Spleen (tissue), 11 donors: ENCODE results near the gene TUBGCP2. TPM values are rescaled to one million over a fixed set of nuclear protein-coding genes. Genes with fewer than 3 reads are reported as not detected.

Experiments
- DNase-seq: peaks from one replicate; pipeline ENCODE4 v3.0.0-alpha.2; 2020
- H3K27ac ChIP-seq, 8 donors: fragments of 200-600 bp; sonication (generic) in 7 of 8; 1 replicate in 4 of 8; 2 replicates in 4 of 8; pipeline versions ENCODE4 v1.5.0 to v1.8.0; 2016 to 2021; ENCODE audit warnings: inconsistent platforms in 4 of 8, mild to moderate bottlenecking in 4 of 8, moderate library complexity in 1 of 8
- H3K27me3 ChIP-seq, 7 donors: fragments of 200-600 bp; sonication (generic) in 6 of 7; replicated peaks in 1 of 7; 1 replicate in 4 of 7; 2 replicates in 3 of 7; pipeline versions ENCODE4 v1.5.0 to v1.8.0; 2016 to 2021; ENCODE audit warnings: inconsistent platforms in 3 of 7, mild to moderate bottlenecking in 1 of 7
- H3K36me3 ChIP-seq, 6 donors: fragments of 200-600 bp; sonication (generic) in 5 of 6; 1 replicate in 4 of 6; 2 replicates in 2 of 6; pipeline versions ENCODE4 v1.5.0 to v1.8.0; 2016 to 2021; ENCODE audit warnings: inconsistent platforms in 2 of 6
- H3K4me1 ChIP-seq, 6 donors: fragments of 200-600 bp; sonication (generic) in 5 of 6; 1 replicate in 3 of 6; 2 replicates in 3 of 6; pipeline versions ENCODE4 v1.5.0 to v1.8.0; 2016 to 2021; ENCODE audit warnings: inconsistent platforms in 3 of 6
- H3K4me3 ChIP-seq, 8 donors: fragments of 200-600 bp; sonication (generic) in 7 of 8; 1 replicate in 4 of 8; 2 replicates in 4 of 8; pipeline versions ENCODE4 v1.5.0 to v1.8.0; 2016 to 2021; ENCODE audit warnings: inconsistent platforms in 4 of 8, mild to moderate bottlenecking in 4 of 8, moderate library complexity in 2 of 8
- H3K9me3 ChIP-seq, 8 donors: fragments of 200-600 bp; sonication (generic) in 7 of 8; 1 replicate in 4 of 8; 2 replicates in 4 of 8; pipeline versions ENCODE4 v1.5.0 to v1.8.0; 2016 to 2021; ENCODE audit warnings: inconsistent platforms in 4 of 8
- POLR2A ChIP-seq, 3 donors: fragments of 450-650 bp; IDR thresholded peaks; one replicate each; pipeline ENCODE4 v1.5.1; 2017; ENCODE audit warnings: antibody characterized with exemption in 3 of 3, mild to moderate bottlenecking in 1 of 3
- POLR2AphosphoS5 ChIP-seq, 3 donors: sonication (generic); formaldehyde crosslinking; IDR thresholded peaks; one replicate each; pipeline ENCODE4 v1.5.1; 2017; ENCODE audit warnings: antibody characterized with exemption in 3 of 3
- WGBS, 5 donors: extraction: QIAGEN DNeasy Blood & Tissue Kit in 3 of 5; methylation state at CpG; one replicate each; pipeline versions ENCODE4 v1.1.5 to v1.1.7; 2013 to 2018; 5-methylcytosine and 5-hydroxymethylcytosine counted together
- intact Hi-C: fragments of 100-400 bp; cut with DNase I; formaldehyde crosslinking; loops from one replicate; pipeline ENCODE4 v1.15.0; 2023; ENCODE audit warnings: low total_unique reads
- microRNA-seq, 3 donors: library from miRNA; unstranded; fragments of <30 nt; microRNA quantifications; one replicate each; pipeline versions ENCODE4 to v1.1.0, GENCODE V29; 2019 to 2020
- polyA plus RNA-seq, 3 donors: library from polyadenylated mRNA; stranded (reverse); fragments of 200-250 nt; gene quantifications; one replicate each; pipeline ENCODE4 v1.2.1, GENCODE V29; 2013
- small RNA-seq, 4 donors: library from RNA; depleted of rRNA; stranded (forward); fragments of <200 nt; gene quantifications; one replicate each; pipeline ENCODE3, GENCODE V24; 2016
- total RNA-seq, 7 donors: library from RNA; depleted of rRNA in 3 of 7; stranded (reverse); fragments of >200 nt in 3 of 7; fragmentation: NEBNext Ultra II Directional in 4 of 7; extraction: Animal tissue kit (Norgen Biotek cat#: 25700) in 4 of 7; gene quantifications; one replicate each; pipeline versions ENCODE4 v1.1.0 to v1.2.1, GENCODE V29; 2016 to 2021
- TF ChIP-seq, protein P1 (sequence below), 11 experiments: fragments of 200-600 bp in 7 of 11; fragments of 450-650 bp in 4 of 11; sonication (generic) in 4 of 11; IDR thresholded peaks in 8 of 11; conservative IDR thresholded peaks in 3 of 11; 1 replicate in 7 of 11; 2 replicates in 4 of 11; pipeline versions ENCODE4 v1.4.0 to v1.8.0; 2016 to 2021; ENCODE audit warnings: antibody characterized with exemption in 11 of 11, inconsistent platforms in 4 of 11, mild to moderate bottlenecking in 1 of 11
- donor health status: healthy with polysubstance abuse.
- donor health status: DM: no; HTN: no; CAD: no; lungs with moderate emphysema.
- donor health status: DM: no; HTN: no; CAD: no.
- donor health status: Bipolar disorder and iron deficiency.
- donor health status: healthy.
- donor health status: DM: no; HTN: no; CAD: no.
- donor health status: DM: yes; HTN: yes; CAD: no.

The TUBGCP2 gene
- total and polyA plus RNA-seq, 10 donors = 40.2 to 201 (median 57.6) TPM

DNA sequence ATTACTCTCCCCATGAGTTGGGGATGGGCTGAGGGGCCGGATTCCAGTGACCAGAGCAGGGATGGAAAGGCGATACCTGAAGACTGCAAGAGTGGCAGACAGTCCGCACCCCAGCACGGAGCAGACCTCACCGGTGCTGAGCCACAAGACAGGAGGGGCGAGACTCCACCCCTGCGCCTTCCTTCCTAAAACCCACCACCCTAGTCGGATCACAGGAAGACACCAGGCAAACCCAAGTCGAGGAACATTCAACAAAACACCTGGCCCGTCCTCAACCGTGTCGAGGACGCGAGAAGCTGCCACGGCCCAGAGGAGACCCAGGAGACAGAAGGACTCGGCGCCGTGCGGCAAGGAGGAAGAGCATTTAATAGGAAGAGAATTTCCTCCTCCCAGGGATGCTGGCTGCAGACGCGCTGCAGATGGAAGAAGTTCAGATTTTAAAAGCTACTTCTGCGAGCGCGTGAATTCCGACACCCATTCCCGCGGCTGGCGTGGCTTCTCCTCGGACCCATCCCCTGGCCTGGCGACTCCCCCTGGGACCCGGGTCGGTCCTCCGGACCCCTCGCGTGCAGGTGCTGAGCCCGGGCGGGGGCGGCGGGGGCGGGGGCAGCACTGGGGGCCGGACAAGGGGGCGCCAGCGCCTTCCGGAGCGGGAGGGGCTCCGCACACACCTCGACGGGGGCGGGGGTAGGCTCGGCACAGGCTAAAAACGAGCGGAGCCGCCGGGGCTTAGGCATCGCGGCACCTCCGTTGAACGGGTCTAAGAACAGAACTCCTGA is 79.2 kb downstream of the TUBGCP2 start:
- Histone ChIP-seq H3K36me3 (no peaks in the 10 kb centered on the region), H3K9me3 (no peaks in the 10 kb centered on the region), H3K27ac (no peak overlapping the region), H3K4me3 (peak overlapping the region in 2 of 8 donors; percentile 33 to 65), H3K4me1 (peaks cover 5 to 39% (median 27%) of the 10 kb centered on the region in 6 donors), H3K27me3 (peaks cover 0 to 100% (median 61%) of the 10 kb centered on the region in 7 donors)
- WGBS, 5 donors = 7 to 37% (median 12%) methylated on average over 5 to 58 of the region's 58 CpGs
- no peak for DNase-seq
- no peak for TF ChIP-seq POLR2A (IDR thresholded peaks at IDR 0.05)
- TF ChIP-seq, protein P1, sequence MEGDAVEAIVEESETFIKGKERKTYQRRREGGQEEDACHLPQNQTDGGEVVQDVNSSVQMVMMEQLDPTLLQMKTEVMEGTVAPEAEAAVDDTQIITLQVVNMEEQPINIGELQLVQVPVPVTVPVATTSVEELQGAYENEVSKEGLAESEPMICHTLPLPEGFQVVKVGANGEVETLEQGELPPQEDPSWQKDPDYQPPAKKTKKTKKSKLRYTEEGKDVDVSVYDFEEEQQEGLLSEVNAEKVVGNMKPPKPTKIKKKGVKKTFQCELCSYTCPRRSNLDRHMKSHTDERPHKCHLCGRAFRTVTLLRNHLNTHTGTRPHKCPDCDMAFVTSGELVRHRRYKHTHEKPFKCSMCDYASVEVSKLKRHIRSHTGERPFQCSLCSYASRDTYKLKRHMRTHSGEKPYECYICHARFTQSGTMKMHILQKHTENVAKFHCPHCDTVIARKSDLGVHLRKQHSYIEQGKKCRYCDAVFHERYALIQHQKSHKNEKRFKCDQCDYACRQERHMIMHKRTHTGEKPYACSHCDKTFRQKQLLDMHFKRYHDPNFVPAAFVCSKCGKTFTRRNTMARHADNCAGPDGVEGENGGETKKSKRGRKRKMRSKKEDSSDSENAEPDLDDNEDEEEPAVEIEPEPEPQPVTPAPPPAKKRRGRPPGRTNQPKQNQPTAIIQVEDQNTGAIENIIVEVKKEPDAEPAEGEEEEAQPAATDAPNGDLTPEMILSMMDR (IDR thresholded peaks at IDR 0.05 in 8 of 11, conservative IDR thresholded peaks at IDR 0.05 in 3 of 11) = no peak
- no peak for TF ChIP-seq POLR2AphosphoS5 (IDR thresholded peaks at IDR 0.05)
- intact Hi-C loops = no loop called here

Small RNAs within 50 kb of the gene (microRNA-seq; reads per million reads assigned to microRNA genes)
- gene MIR202 = 0 to 0.72 (median 0.35) reads per million in 3 donors

Small RNAs within 50 kb of the gene (small RNA-seq; reads per million reads assigned to genes)
- 0 reads per million in 4 donors for gene BANF1P2

Other genes with a start within 250 kb of the TUBGCP2 start
- under 1 TPM in 2 of 7 donors, not detected in 5; 0.26 to 0.34 TPM for gene ADGRA1, start 220.9 kb downstream of the TUBGCP2 start, total RNA-seq
- under 1 TPM in 2 of 3 donors, not detected in 1; 0.02 to 0.13 TPM for gene ADGRA1, start 220.9 kb downstream of the TUBGCP2 start, polyA plus RNA-seq
- gene KNDC1, start 148.7 kb downstream of the TUBGCP2 start, total RNA-seq = 1 to 10 TPM in 5 of 7 donors, under 1 TPM in 2; 0.32 to 3.5 (median 2.5) TPM
- under 1 TPM; 0.05 to 0.43 (median 0.29) TPM for gene KNDC1, start 148.7 kb downstream of the TUBGCP2 start, polyA plus RNA-seq
- under 1 TPM in 3 of 7 donors, not detected in 4; 0.41 to 0.54 (median 0.43) TPM for gene UTF1, start 78.7 kb downstream of the TUBGCP2 start, total RNA-seq
- gene UTF1, start 78.7 kb downstream of the TUBGCP2 start, polyA plus RNA-seq = under 1 TPM; 0.10 to 0.23 (median 0.13) TPM
- gene VENTX, start 71.0 kb downstream of the TUBGCP2 start, total RNA-seq = 10 to 100 TPM in 1 of 7 donors, 1 to 10 TPM in 6; 1.7 to 10.4 (median 3.4) TPM
- 1 to 10 TPM in 2 of 3 donors, under 1 TPM in 1; 0.76 to 6.3 (median 2.9) TPM for gene VENTX, start 71.0 kb downstream of the TUBGCP2 start, polyA plus RNA-seq
- 100 to 1,000 TPM in 3 of 7 donors, 10 to 100 TPM in 4; 43.3 to 177 (median 99.1) TPM for gene ADAM8, start 32.0 kb downstream of the TUBGCP2 start, total RNA-seq
- 10 to 100 TPM; 10.1 to 27.2 (median 20.4) TPM for gene ADAM8, start 32.0 kb downstream of the TUBGCP2 start, polyA plus RNA-seq
- 10 to 100 TPM; 26.3 to 33.1 (median 29.2) TPM for gene ZNF511, start within 50 bp of the TUBGCP2 start, total RNA-seq
- gene ZNF511, start within 50 bp of the TUBGCP2 start, polyA plus RNA-seq = 10 to 100 TPM; 43.3 to 50.6 (median 44.7) TPM
- 1 to 10 TPM in 3 of 7 donors, under 1 TPM in 3, not detected in 1; 0.30 to 3.4 (median 0.94) TPM for gene CALY, start 28.0 kb upstream of the TUBGCP2 start, total RNA-seq
- under 1 TPM; 0.04 to 0.12 (median 0.10) TPM for gene CALY, start 28.0 kb upstream of the TUBGCP2 start, polyA plus RNA-seq
- not detected for gene PRAP1, start 38.5 kb upstream of the TUBGCP2 start, total RNA-seq
- gene PRAP1, start 38.5 kb upstream of the TUBGCP2 start, polyA plus RNA-seq = not detected
- 10 to 100 TPM; 25.3 to 36.5 (median 27.7) TPM for gene FUOM, start 49.1 kb upstream of the TUBGCP2 start, total RNA-seq
- 10 to 100 TPM; 43.8 to 79.6 (median 47.9) TPM for gene FUOM, start 49.1 kb upstream of the TUBGCP2 start, polyA plus RNA-seq
- gene ECHS1, start 64.5 kb upstream of the TUBGCP2 start, total RNA-seq = 10 to 100 TPM; 29.8 to 46.2 (median 44.8) TPM
- gene ECHS1, start 64.5 kb upstream of the TUBGCP2 start, polyA plus RNA-seq = 10 to 100 TPM; 54.8 to 81.2 (median 62.7) TPM
- gene PAOX, start 70.4 kb upstream of the TUBGCP2 start, total RNA-seq = 10 to 100 TPM; 16.2 to 34.0 (median 22.8) TPM
- 10 to 100 TPM; 15.4 to 26.0 (median 19.3) TPM for gene PAOX, start 70.4 kb upstream of the TUBGCP2 start, polyA plus RNA-seq
- gene MTG1, start 85.3 kb upstream of the TUBGCP2 start, total RNA-seq = 10 to 100 TPM; 35.4 to 82.9 (median 63.7) TPM
- gene MTG1, start 85.3 kb upstream of the TUBGCP2 start, polyA plus RNA-seq = 100 to 1,000 TPM in 2 of 3 donors, 10 to 100 TPM in 1; 55.1 to 122 (median 101) TPM
- gene SPRN, start 115.8 kb upstream of the TUBGCP2 start, total RNA-seq = under 1 TPM in 3 of 7 donors, not detected in 4; 0.14 to 0.22 (median 0.14) TPM
- gene SPRN, start 115.8 kb upstream of the TUBGCP2 start, polyA plus RNA-seq = under 1 TPM; 0.20 to 0.58 (median 0.41) TPM
- 1 to 10 TPM; 3.7 to 9.7 (median 5.8) TPM for gene SCART1, start 145.1 kb upstream of the TUBGCP2 start, total RNA-seq
- 1 to 10 TPM in 1 of 3 donors, under 1 TPM in 2; 0.36 to 1.2 (median 0.72) TPM for gene SCART1, start 145.1 kb upstream of the TUBGCP2 start, polyA plus RNA-seq
- gene CYP2E1, start 218.5 kb upstream of the TUBGCP2 start, total RNA-seq = 1 to 10 TPM; 1.2 to 4.0 (median 2.3) TPM
- 1 to 10 TPM in 2 of 3 donors, under 1 TPM in 1; 0.61 to 1.8 (median 1.2) TPM for gene CYP2E1, start 218.5 kb upstream of the TUBGCP2 start, polyA plus RNA-seq